ENCODE results near the gene THOC5. TPM values are rescaled to one million over a fixed set of nuclear protein-coding genes. Genes with fewer than 3 reads are reported as not detected.
"Not testable (repeated sequence)": the region's sequence is repeated elsewhere in the genome, so short reads cannot be mapped to it uniquely, and the experiment has no call there.

The THOC5 gene
- total RNA-seq, 1 experiment from 2014 or later: 42.3 TPM

DNA sequence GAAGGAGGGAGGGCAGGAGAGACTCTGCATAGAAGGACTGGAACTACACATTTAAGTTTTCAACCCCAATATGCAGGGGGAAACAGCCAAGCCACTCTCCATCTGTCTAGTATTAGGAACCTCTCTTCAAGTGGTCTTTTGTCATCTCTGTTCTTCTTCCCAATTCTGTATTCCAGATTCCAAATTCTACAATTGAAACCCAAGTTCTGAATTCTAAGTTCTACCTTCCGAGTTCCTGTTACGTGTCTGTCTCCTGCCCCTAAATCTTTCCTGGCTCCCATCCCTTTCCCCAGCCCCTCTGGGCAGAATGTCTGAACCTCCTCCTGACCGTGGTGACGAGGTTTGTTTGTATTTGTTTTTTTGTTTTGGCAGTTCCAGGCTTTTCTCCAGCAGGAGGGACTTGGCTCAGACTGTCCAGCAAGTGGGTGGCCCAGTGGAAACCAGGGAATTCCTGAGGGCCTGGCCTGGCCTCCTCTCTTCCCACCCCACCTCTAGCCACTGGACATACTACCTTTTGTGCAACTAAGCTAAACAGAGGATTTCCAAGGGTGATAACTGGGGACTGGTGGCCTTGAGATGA is 1.6 kb upstream of the THOC5 start:
- ChIA-PET POLR2A (ENCODE audit: unreplicated experiment) (no interaction called here), CTCF (no interaction called here)
- intact Hi-C loops (cut with micrococcal nuclease; ENCODE audit: unreplicated experiment): no loop called here

DNA sequence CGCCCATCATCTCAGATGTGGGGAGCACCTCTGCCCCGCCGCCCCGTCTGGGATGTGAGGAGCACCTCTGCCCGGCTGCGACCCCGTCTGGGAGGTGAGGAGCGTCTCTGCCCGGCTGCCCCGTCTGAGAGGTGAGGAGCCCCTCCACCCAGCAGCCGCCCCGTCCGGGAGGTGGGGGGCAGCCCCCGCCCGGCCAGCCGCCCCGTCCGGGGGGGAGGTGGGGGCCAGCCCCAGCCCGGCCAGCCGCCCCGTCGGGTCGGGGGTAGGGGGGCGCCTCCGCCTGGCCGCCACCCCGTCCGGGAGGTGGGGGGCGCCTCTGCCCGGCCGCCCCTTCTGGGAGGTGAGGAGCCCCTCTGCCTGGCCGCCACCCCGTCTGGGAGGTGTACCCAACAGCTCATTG is 1.2 kb downstream of the THOC5 start:
- Histone ChIP-seq H3K4me3 (peak overlapping the region; percentile 70; the same call in 1 of the 2 replicates), H3F3A (ENCODE audit: insufficient read depth, low read depth) (peaks cover 32% of the 10 kb centered on the region), H3K4me1 (replicated peaks; ENCODE audit: insufficient read depth) (peaks cover 14% of the 10 kb centered on the region), H3K79me2 (ENCODE audit: low read depth) (peaks cover 15% of the 10 kb centered on the region), H3K4me2 (peak overlapping the region; percentile 87), H3K36me3 (ENCODE audit: low read depth) (peaks cover 19% of the 10 kb centered on the region; the same call in 1 of the 2 replicates)
- H3K9me3 ChIP-seq (ENCODE audit: insufficient read depth, low read depth); POLR2A ChIA-PET (ENCODE audit: unreplicated experiment); BruUV-seq (replicated peaks); H2AFZ ChIP-seq; CTCF ChIA-PET; H3K9me2 ChIP-seq (ENCODE audit: insufficient read depth); H3K27ac ChIP-seq; H3K27me3 ChIP-seq (ENCODE audit: insufficient read depth, low read depth); H4K20me1 ChIP-seq (ENCODE audit: insufficient read depth); intact Hi-C loops (cut with micrococcal nuclease; ENCODE audit: unreplicated experiment); DNase-seq: not testable (repeated sequence)

More for the DNA sequence above, 1.6 kb upstream of the THOC5 start:
- H3K27ac ChIP-seq: peak overlapping the region; percentile 12; the same call in 1 of the 2 replicates
- no peak for TF ChIP-seq EZH2 (IDR thresholded peaks at IDR 0.05; ENCODE audit: low read depth)
- TF ChIP-seq, protein P1, sequence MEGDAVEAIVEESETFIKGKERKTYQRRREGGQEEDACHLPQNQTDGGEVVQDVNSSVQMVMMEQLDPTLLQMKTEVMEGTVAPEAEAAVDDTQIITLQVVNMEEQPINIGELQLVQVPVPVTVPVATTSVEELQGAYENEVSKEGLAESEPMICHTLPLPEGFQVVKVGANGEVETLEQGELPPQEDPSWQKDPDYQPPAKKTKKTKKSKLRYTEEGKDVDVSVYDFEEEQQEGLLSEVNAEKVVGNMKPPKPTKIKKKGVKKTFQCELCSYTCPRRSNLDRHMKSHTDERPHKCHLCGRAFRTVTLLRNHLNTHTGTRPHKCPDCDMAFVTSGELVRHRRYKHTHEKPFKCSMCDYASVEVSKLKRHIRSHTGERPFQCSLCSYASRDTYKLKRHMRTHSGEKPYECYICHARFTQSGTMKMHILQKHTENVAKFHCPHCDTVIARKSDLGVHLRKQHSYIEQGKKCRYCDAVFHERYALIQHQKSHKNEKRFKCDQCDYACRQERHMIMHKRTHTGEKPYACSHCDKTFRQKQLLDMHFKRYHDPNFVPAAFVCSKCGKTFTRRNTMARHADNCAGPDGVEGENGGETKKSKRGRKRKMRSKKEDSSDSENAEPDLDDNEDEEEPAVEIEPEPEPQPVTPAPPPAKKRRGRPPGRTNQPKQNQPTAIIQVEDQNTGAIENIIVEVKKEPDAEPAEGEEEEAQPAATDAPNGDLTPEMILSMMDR (conservative IDR thresholded peaks at IDR 0.05): no peak
- no peaks in the 10 kb centered on the region for H4K20me1 ChIP-seq (ENCODE audit: insufficient read depth)
- BruUV-seq (replicated peaks): no TSS peak
- H3K36me3 ChIP-seq (ENCODE audit: low read depth): peaks cover 12% of the 10 kb centered on the region; the same call in 1 of the 2 replicates
- H3K79me2 ChIP-seq (ENCODE audit: low read depth): peaks cover 15% of the 10 kb centered on the region
- no peaks in the 10 kb centered on the region for H3K9me3 ChIP-seq (ENCODE audit: insufficient read depth, low read depth)
- peaks cover 30% of the 10 kb centered on the region for H3F3A ChIP-seq (ENCODE audit: insufficient read depth, low read depth)
- no peaks in the 10 kb centered on the region for H3K9me2 ChIP-seq (ENCODE audit: insufficient read depth)
- peaks cover 14% of the 10 kb centered on the region for H3K4me1 ChIP-seq (replicated peaks; ENCODE audit: insufficient read depth)
- no peak overlapping the region for H2AFZ ChIP-seq
- peak overlapping the region; percentile 87 for H3K4me2 ChIP-seq
- DNase-seq: no peak
- H3K27me3 ChIP-seq (ENCODE audit: insufficient read depth, low read depth): no peaks in the 10 kb centered on the region
- H3K4me3 ChIP-seq: no peak overlapping the region

DNA sequence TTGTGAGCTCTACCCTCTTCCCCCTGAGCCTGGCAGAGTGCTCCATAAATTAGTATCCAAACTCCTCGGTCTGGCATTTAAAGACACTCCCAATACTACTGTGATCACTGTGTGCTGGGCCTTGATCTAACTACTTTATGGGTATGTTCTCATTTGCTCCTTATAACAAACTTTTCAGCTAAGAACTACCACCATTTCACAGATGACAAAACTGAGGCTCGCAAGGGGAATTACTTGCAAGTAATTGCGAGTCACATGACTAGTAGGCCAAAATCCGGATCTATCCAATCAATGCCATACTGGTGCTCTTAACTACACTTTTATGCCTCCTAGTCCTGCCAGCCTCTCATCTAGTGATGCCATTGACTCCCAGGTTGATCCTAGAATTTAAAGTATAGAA is 3.6 kb downstream of the THOC5 start:
- H3K9me2 ChIP-seq (ENCODE audit: insufficient read depth): no peaks in the 10 kb centered on the region
- no peaks in the 10 kb centered on the region for H3K27me3 ChIP-seq (ENCODE audit: insufficient read depth, low read depth)
- no peak overlapping the region for H3K4me2 ChIP-seq
- H4K20me1 ChIP-seq (ENCODE audit: insufficient read depth): peaks cover 4% of the 10 kb centered on the region; the same call in 1 of the 2 replicates
- ChIA-PET POLR2A (ENCODE audit: unreplicated experiment) (no interaction called here), CTCF (no interaction called here)
- TF ChIP-seq, protein P1 (conservative IDR thresholded peaks at IDR 0.05): no peak
- no peak for TF ChIP-seq EZH2 (IDR thresholded peaks at IDR 0.05; ENCODE audit: low read depth)
- peaks cover 15% of the 10 kb centered on the region; the same call in 1 of the 2 replicates for H3K36me3 ChIP-seq (ENCODE audit: low read depth)
- DNase-seq: no peak
- intact Hi-C loops (cut with micrococcal nuclease; ENCODE audit: unreplicated experiment): no loop called here
- H3K9me3 ChIP-seq (ENCODE audit: insufficient read depth, low read depth): no peaks in the 10 kb centered on the region
- H3F3A ChIP-seq (ENCODE audit: insufficient read depth, low read depth): peaks cover 24% of the 10 kb centered on the region
- H3K79me2 ChIP-seq (ENCODE audit: low read depth): peaks cover 15% of the 10 kb centered on the region
- no peak overlapping the region for H3K27ac ChIP-seq
- peaks cover 11% of the 10 kb centered on the region for H3K4me1 ChIP-seq (replicated peaks; ENCODE audit: insufficient read depth)
- BruUV-seq (replicated peaks): no TSS peak
- H3K4me3 ChIP-seq: no peak overlapping the region
- H2AFZ ChIP-seq: no peak overlapping the region

DNA sequence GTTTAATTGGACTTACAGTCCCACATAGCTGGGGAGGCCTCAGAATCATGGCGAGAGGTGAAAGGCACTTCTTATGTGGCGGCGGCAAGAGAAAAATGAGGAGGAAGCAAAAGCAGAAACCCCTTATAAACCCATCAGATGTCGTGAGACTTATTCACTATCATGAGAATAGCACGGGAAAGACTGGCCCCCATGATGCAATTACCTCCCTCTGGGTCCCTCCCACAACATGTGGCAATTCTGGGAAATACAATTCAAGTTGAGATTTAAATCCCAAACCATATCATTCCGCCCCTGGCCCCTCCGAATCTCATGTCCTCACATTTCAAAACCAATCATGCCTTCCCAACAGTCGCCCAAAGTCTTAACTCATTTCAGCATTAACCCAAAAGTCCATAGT is 8.5 kb downstream of the THOC5 start:
- H3K27me3 ChIP-seq (ENCODE audit: insufficient read depth, low read depth); intact Hi-C loops (cut with micrococcal nuclease; ENCODE audit: unreplicated experiment); POLR2A ChIA-PET (ENCODE audit: unreplicated experiment); H3K79me2 ChIP-seq (ENCODE audit: low read depth); H3K4me2 ChIP-seq; H3K27ac ChIP-seq; H3F3A ChIP-seq (ENCODE audit: insufficient read depth, low read depth); H2AFZ ChIP-seq; H3K9me2 ChIP-seq (ENCODE audit: insufficient read depth); H3K4me3 ChIP-seq; H4K20me1 ChIP-seq (ENCODE audit: insufficient read depth); H3K4me1 ChIP-seq (replicated peaks; ENCODE audit: insufficient read depth); H3K9me3 ChIP-seq (ENCODE audit: insufficient read depth, low read depth); CTCF ChIA-PET; DNase-seq; BruUV-seq (replicated peaks): not testable (repeated sequence)
- peaks cover 27% of the 10 kb centered on the region; the same call in 1 of the 2 replicates for H3K36me3 ChIP-seq (ENCODE audit: low read depth)
